Progenitor cell of endocrine pancreas (in vitro differentiated cells): ENCODE data around the gene OTOP2. TPM values are rescaled to one million over a fixed set of nuclear protein-coding genes. Genes with fewer than 3 reads are reported as not detected.
A peak's percentile ranks its signal among the peaks of the same experiment; 100 is the strongest.
"Not testable (repeated sequence)": the region's sequence is repeated elsewhere in the genome, so short reads cannot be mapped to it uniquely, and the experiment has no call there.

Experiments
- DNase-seq: peaks from one replicate; pipeline ENCODE4 v3.0.0; 2021; ENCODE audit warnings: low spot score; ENCODE audit not compliant: unreplicated experiment
- H3K27ac Mint-ChIP-seq: 2 replicates; pipeline ENCODE4 v1.8.0; 2021; ENCODE audit warnings: mild to moderate bottlenecking, moderate library complexity, mixed read lengths
- H3K27me3 Mint-ChIP-seq: 2 replicates; pipeline ENCODE4 v1.8.0; 2021; ENCODE audit warnings: mixed read lengths
- H3K36me3 Mint-ChIP-seq: 2 replicates; pipeline ENCODE4 v1.8.0; 2022; ENCODE audit warnings: mixed read lengths; ENCODE audit not compliant: insufficient read depth
- H3K4me1 Mint-ChIP-seq: 2 replicates; pipeline ENCODE4 v1.8.0; 2021; ENCODE audit warnings: low read depth, mixed read lengths
- H3K4me3 Mint-ChIP-seq: 2 replicates; pipeline ENCODE4 v1.8.0; 2021; ENCODE audit warnings: low read depth, mild to moderate bottlenecking, moderate library complexity, mixed read lengths
- H3K9me3 Mint-ChIP-seq: 2 replicates; pipeline ENCODE4 v1.8.0; 2021; ENCODE audit warnings: low read depth, mixed read lengths
- CTCF ChIP-seq: fragments of 200-600 bp; sonication (generic); IDR thresholded peaks from one replicate; pipeline ENCODE4 v1.5.0; 2021; ENCODE audit warnings: antibody characterized with exemption, mild to moderate bottlenecking; ENCODE audit not compliant: unreplicated experiment
- total RNA-seq: library from RNA; stranded (reverse); gene quantifications from 2 replicates; pipeline ENCODE4 v1.2.1, GENCODE V29; 2021

Gene OTOP2
- total RNA-seq, 1 donor from 2014 or later = not detected

GRCh38 chr17:74964988-74965622 lies 41.0 kb downstream of the OTOP2 start:
- Mint-ChIP-seq H3K9me3 (no peaks in the 10 kb centered on the region), H3K4me3 (no peak overlapping the region), H3K27ac (peak overlapping the region; percentile 76), H3K4me1 (peaks cover 9% of the 10 kb centered on the region), H3K36me3 (peaks cover 3% of the 10 kb centered on the region), H3K27me3 (no peaks in the 10 kb centered on the region)
- no peak for DNase-seq
- TF ChIP-seq CTCF = no peak

DNA sequence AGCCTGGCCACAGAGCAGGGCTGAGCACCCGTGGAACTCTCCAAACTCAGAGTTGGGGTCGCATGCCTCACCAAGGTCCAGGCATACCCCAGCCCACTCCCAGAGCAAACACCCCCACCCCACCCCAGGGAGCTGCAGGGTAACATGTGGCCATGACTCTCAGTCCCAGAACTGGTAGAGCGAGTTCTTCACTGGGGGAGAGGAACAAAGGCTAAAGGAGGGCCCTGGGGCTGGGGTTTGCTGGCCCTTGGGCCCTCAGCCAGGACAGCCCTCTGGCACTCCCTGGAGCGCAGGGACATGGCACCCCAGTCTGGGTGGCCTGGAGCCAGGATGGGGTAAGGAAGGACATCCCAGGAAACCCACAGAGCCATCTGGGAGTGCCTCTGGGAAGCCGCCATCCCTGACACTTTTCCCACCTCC lies 44.3 kb downstream of the OTOP2 start:
- Mint-ChIP-seq H3K4me3 (peak overlapping the region; percentile 49), H3K27me3 (peaks cover 6% of the 10 kb centered on the region), H3K27ac (peak overlapping the region; percentile 87), H3K9me3 (no peaks in the 10 kb centered on the region), H3K36me3 (no peaks in the 10 kb centered on the region), H3K4me1 (peaks cover 22% of the 10 kb centered on the region)
- no peak for TF ChIP-seq CTCF
- DNase-seq = no peak

DNA sequence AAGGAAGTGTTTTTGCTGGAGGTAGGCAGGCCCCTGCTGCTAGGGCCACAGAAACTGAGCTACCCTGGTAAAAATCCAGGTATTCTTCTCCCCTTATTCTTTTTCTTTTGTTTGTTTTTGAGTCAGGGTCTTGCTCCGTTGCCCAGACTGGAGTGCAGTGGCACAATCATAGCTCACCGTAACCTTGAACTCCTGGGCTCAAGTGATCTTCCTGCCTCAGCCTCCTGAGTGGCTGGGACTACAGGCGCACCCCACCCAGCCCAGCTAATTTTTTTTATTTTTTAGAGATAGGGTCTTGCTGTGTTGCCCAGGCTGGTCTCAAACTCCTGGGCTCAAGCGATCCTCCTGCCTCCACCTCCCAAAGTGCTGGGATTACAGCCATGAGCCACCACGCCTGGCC lies 45.4 kb downstream of the OTOP2 start:
- H3K9me3 Mint-ChIP-seq, DNase-seq, H3K27me3 Mint-ChIP-seq, H3K4me3 Mint-ChIP-seq, H3K27ac Mint-ChIP-seq, H3K36me3 Mint-ChIP-seq: not testable (repeated sequence)
- H3K4me1 Mint-ChIP-seq = peaks cover 24% of the 10 kb centered on the region

DNA sequence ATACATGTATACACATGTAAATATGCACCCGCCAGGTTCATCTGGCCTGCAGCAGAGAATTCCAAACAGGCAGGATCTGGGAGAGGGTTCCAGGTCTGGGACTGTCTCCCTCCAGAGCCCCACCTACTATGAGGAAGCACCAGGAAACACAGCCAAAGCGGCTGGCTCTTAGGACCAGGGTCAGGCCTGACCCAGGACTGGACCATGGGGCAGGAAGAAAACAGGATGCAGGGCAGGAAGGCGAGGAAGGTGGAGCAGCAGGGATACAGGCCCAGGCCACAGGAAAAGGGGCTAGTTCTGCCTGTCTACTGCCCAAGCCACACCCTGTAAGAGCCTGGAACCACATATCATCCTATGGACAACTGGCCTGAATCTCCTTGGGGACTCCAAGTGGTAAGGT lies 46.3 kb downstream of the OTOP2 start:
- Mint-ChIP-seq H3K9me3 (no peaks in the 10 kb centered on the region), H3K36me3 (no peaks in the 10 kb centered on the region), H3K27ac (no peak overlapping the region), H3K27me3 (peaks cover 12% of the 10 kb centered on the region), H3K4me3 (peak overlapping the region; percentile 81), H3K4me1 (peaks cover 28% of the 10 kb centered on the region)
- DNase-seq = no peak
- no peak for TF ChIP-seq CTCF

DNA sequence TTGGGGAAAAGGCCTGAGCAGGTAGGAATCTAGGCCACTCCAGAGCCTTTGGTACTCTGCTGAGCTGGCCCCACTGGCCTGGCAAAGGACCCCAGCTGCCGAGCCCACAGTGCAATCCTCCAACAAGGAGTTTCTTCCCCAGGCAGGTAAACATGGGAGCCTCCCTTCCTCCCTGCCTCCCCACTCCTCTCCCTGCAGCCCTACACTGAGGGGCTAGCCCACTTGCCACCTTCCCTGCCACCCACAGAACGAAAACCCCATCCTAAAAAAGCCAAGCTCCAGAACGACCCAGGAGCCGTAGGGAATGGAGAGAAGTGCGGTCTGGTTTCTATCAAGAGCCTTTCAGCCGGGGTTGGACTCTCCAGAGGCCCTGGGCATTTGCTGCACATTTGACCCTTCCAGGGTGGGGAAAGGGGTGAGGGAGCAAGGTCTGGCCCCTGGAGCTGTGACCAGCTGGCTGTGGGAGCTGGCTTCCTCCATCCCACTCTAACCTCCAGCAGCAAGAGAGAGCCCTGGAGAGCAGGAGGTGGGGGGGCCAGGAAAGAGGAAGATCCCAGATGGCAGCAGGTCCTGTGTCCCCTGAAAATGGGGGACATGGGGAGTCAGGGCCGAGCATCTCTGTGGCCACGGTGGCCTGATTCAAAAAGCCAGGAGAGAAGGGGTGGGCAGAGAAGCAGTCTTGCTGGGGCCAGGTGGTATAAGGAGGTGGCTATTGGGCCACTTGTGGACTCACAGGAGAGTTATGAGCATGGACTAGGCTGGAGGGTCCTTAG lies 47.2 kb downstream of the OTOP2 start:
- Mint-ChIP-seq H3K4me1 (peaks cover 28% of the 10 kb centered on the region), H3K9me3 (no peaks in the 10 kb centered on the region), H3K27me3 (peaks cover 16% of the 10 kb centered on the region), H3K36me3 (no peaks in the 10 kb centered on the region), H3K4me3 (peak overlapping the region; percentile 81), H3K27ac (peak overlapping the region; percentile 80)
- TF ChIP-seq CTCF = no peak
- DNase-seq = no peak

DNA sequence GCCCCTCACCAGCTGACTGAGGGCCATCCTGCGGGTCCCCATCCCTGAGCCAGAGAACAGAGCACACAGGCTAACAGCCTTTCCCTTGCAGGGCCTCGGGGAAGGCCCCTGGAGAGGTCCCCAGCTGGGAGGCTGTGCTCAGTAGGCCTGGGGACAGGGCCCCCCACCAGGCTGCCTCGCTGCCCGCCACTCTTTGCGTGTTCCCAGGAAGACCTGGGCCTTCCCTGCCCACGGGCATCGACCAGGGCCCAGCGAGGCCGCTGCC lies 47.7 kb downstream of the OTOP2 start:
- Mint-ChIP-seq H3K36me3 (no peaks in the 10 kb centered on the region), H3K4me3 (peak overlapping the region; percentile 81), H3K27me3 (peaks cover 16% of the 10 kb centered on the region), H3K9me3 (no peaks in the 10 kb centered on the region), H3K27ac (peak overlapping the region; percentile 80), H3K4me1 (peaks cover 28% of the 10 kb centered on the region)
- TF ChIP-seq CTCF = no peak
- no peak for DNase-seq
